Endothelial cell of umbilical vein (primary cell): ENCODE measurements around the gene RAD9A. TPM values are rescaled to one million over a fixed set of nuclear protein-coding genes. Genes with fewer than 3 reads are reported as not detected.

Experiments used
- BruUV-seq: library from RNA; stranded (reverse); fragments of 400-500 nt; replicated peaks from 2 replicates; lab custom pipeline; 2021; lab: Mats Ljungman, UMichigan
- CTCF ChIA-PET: fragments of 300-600, 350-600 bp; sonication (Branson Sonifier 250); formaldehyde crosslinking; loops from one replicate; lab custom pipeline; 2021; ENCODE audit warnings: antibody characterized with exemption, inconsistent platforms; lab: Charles Lee
- POLR2A ChIA-PET: fragments of 300-600, 350-600 bp; sonication (Branson Sonifier 250); formaldehyde crosslinking; loops from one replicate; lab custom pipeline; 2021; ENCODE audit warnings: antibody characterized with exemption, inconsistent platforms; lab: Charles Lee
- DNase-seq: peaks from one replicate; pipeline ENCODE4 v3.0.0-alpha.2; 2011; ENCODE audit warnings: low read depth, low spot score
- FAIRE-seq: peaks from 2 replicates; lab custom pipeline; 2011; peaks lifted over from hg19 to GRCh38; lab: Jason Lieb, UNC
- H2AFZ ChIP-seq: 2 replicates; pipeline ENCODE4 v1.6.0; 2012; ENCODE audit warnings: low read depth, low read length, control low read depth, inconsistent platforms
- H3K27ac ChIP-seq: 2 replicates; pipeline ENCODE4 v1.5.1; 2011; ENCODE audit warnings: low read depth, mild to moderate bottlenecking, control low read depth, low read length, moderate library complexity; ENCODE audit not compliant: insufficient read depth
- H3K27me3 ChIP-seq, 2 experiments: 2 replicates each; pipeline versions ENCODE4 v1.6.0 to v1.6.1; 2011; ENCODE audit warnings: low read length in 2 of 2, mixed read lengths in 1 of 2; ENCODE audit not compliant: control insufficient read depth in 2 of 2, insufficient read depth in 2 of 2
- H3K36me3 ChIP-seq, 2 experiments: 2 replicates in 1 of 2; 3 replicates in 1 of 2; pipeline ENCODE4 v1.5.1; 2011; ENCODE audit warnings: low read length in 2 of 2, mild to moderate bottlenecking in 1 of 2, moderate library complexity in 1 of 2; ENCODE audit not compliant: control insufficient read depth in 2 of 2, insufficient read depth in 2 of 2; ENCODE audit errors: extremely low read depth in 1 of 2
- H3K4me1 ChIP-seq: 3 replicates; pipeline ENCODE4 v1.5.1; 2011; ENCODE audit warnings: mild to moderate bottlenecking, low read length; ENCODE audit not compliant: control insufficient read depth, insufficient read depth; ENCODE audit errors: extremely low read depth
- H3K4me2 ChIP-seq: 2 replicates; pipeline ENCODE4 v1.6.1; 2011; ENCODE audit warnings: low read length, control low read depth, mixed read lengths; ENCODE audit not compliant: insufficient read depth
- H3K4me3 ChIP-seq, 3 experiments: fragments of 200-600 bp in 1 of 3; sonication (generic), shearing (Covaris generic) in 1 of 3; replicated peaks in 1 of 3; 2 replicates each; pipeline ENCODE4 v1.5.1; 2011 to 2016; ENCODE audit warnings: control low read depth in 3 of 3, low read length in 3 of 3, mild to moderate bottlenecking in 2 of 3, inconsistent platforms in 1 of 3, low read depth in 1 of 3, moderate library complexity in 1 of 3; ENCODE audit not compliant: insufficient read depth in 1 of 3
- H3K79me2 ChIP-seq: 2 replicates; pipeline ENCODE4 v1.6.0; 2012; ENCODE audit warnings: low read length, inconsistent platforms; ENCODE audit not compliant: control insufficient read depth, insufficient read depth
- H3K9ac ChIP-seq: replicated peaks from 2 replicates; pipeline ENCODE3; 2011; ENCODE audit warnings: low read length, control low read depth; ENCODE audit not compliant: insufficient read depth; ENCODE audit errors: extremely low read depth
- H3K9me1 ChIP-seq: replicated peaks from 3 replicates; pipeline ENCODE4 v1.6.0; 2011; ENCODE audit warnings: mild to moderate bottlenecking, low read length; ENCODE audit not compliant: control insufficient read depth, insufficient read depth; ENCODE audit errors: extremely low read depth
- H3K9me3 ChIP-seq: replicated peaks from 2 replicates; pipeline ENCODE4 v1.5.1; 2012; ENCODE audit warnings: low read length, inconsistent platforms; ENCODE audit not compliant: control insufficient read depth, insufficient read depth
- H4K20me1 ChIP-seq: replicated peaks from 2 replicates; pipeline ENCODE3; 2011; ENCODE audit warnings: mild to moderate bottlenecking, low read length; ENCODE audit not compliant: control insufficient read depth, insufficient read depth; ENCODE audit errors: extremely low read depth
- EZH2 ChIP-seq: IDR thresholded peaks from 2 replicates; pipeline ENCODE4 v1.6.1; 2012; ENCODE audit warnings: borderline replicate concordance, low read depth, mild to moderate bottlenecking, moderate library complexity, low read length, inconsistent platforms; ENCODE audit not compliant: severe bottlenecking
- FOS ChIP-seq: IDR thresholded peaks from 2 replicates; pipeline ENCODE4 v1.6.1; 2011; ENCODE audit warnings: mild to moderate bottlenecking, low read length, moderate library complexity, borderline replicate concordance; ENCODE audit not compliant: insufficient read depth
- GATA2 ChIP-seq: IDR thresholded peaks from 2 replicates; pipeline ENCODE4 v1.7.0; 2011; ENCODE audit warnings: low read depth, mild to moderate bottlenecking, moderate library complexity, mixed read lengths, low read length; ENCODE audit not compliant: insufficient read length, insufficient read depth
- JUN ChIP-seq: IDR thresholded peaks from 2 replicates; pipeline ENCODE4 v1.6.1; 2011; ENCODE audit warnings: borderline replicate concordance, low read depth; ENCODE audit not compliant: insufficient read length, insufficient read depth
- MYC ChIP-seq: IDR thresholded peaks from one replicate; pipeline ENCODE4 v1.6.1; 2011; ENCODE audit warnings: mild to moderate bottlenecking, low read depth, low read length
- POLR2A ChIP-seq: IDR thresholded peaks from 2 replicates; pipeline ENCODE4 v1.6.1; 2012; ENCODE audit warnings: low read depth, mild to moderate bottlenecking, control low read depth, low read length
- POLR2AphosphoS5 ChIP-seq: IDR thresholded peaks from 2 replicates; pipeline ENCODE4 v1.6.1; 2012; ENCODE audit warnings: low read depth, mild to moderate bottlenecking, control low read depth, low read length, moderate library complexity; ENCODE audit not compliant: insufficient read depth
- dilution Hi-C: fragments of 300-500 bp; cut with MboI; formaldehyde crosslinking; loops from one replicate; pipeline ENCODE4 v1.15.0; 2019; ENCODE audit warnings: low sequenced_read_pairs; ENCODE audit not compliant: extremely low pct_ligation_motif_present
- intact Hi-C: fragments of 100-400 bp; cut with micrococcal nuclease; formaldehyde crosslinking; loops from one replicate; pipeline ENCODE4 v1.10.0; 2022
- polyA plus RNA-seq, 4 experiments: library from polyadenylated mRNA; depleted of rRNA in 3 of 4; stranded (reverse) in 3 of 4; unstranded in 1 of 4; fragments of >200 nt; gene quantifications; 2 replicates each; pipeline versions ENCODE4 v1.2.1 to v1.2.3, GENCODE V29; 2011 to 2012; ENCODE audit warnings: missing spikeins in 1 of 4
- total RNA-seq: library from RNA; stranded (reverse); gene quantifications from 2 replicates; pipeline ENCODE4 v1.2.3, GENCODE V29; 2021
- TF ChIP-seq, protein P1 (sequence below), 2 donors: IDR thresholded peaks; 1 replicate in 1 of 2; 2 replicates in 1 of 2; pipeline ENCODE4 v1.5.1; 2011; ENCODE audit warnings: low read length in 2 of 2, mild to moderate bottlenecking in 2 of 2, moderate library complexity in 2 of 2, control low read depth in 1 of 2, inconsistent platforms in 1 of 2, low read depth in 1 of 2; ENCODE audit not compliant: insufficient read depth in 1 of 2; ENCODE audit errors: extremely low read depth in 1 of 2
- TF ChIP-seq, protein P2 (sequence below): IDR thresholded peaks from 2 replicates; pipeline ENCODE4 v1.6.1; 2011; ENCODE audit not compliant: insufficient read depth, insufficient read length

RAD9A gene
- total and polyA plus RNA-seq, 2 donors (not counting 3 experiments of a cell fraction or from before 2014, with no cell fraction given) = 18.4 to 22.2 TPM

DNA sequence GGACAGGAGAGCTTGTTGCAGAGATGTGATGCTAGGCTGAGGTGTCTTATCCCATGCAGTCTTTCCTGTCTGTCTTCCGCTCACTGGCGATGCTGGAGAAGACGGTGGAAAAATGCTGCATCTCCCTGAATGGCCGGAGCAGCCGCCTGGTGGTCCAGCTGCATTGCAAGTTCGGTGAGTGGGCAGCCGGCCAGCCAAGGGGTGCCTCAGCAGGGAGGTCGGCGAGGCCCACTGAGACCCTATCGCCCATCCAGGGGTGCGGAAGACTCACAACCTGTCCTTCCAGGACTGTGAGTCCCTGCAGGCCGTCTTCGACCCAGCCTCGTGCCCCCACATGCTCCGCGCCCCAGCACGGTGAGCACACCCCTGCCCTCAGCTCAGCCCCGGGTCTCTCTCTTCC lies 1.7 kb downstream of the RAD9A start:
- H4K20me1 ChIP-seq = no peaks in the 10 kb centered on the region
- no peaks in the 10 kb centered on the region for H3K9me3 ChIP-seq
- no peak for FAIRE-seq
- H3K27me3 ChIP-seq = no peaks in the 10 kb centered on the region
- H3K79me2 ChIP-seq = peaks cover 4% of the 10 kb centered on the region
- intact Hi-C loops (no loop called here), dilution Hi-C loops (no loop called here)
- H3K36me3 ChIP-seq = peaks cover 5 to 15% of the 10 kb centered on the region in 2 experiments
- H3K4me2 ChIP-seq = no peak overlapping the region
- peaks cover 15% of the 10 kb centered on the region for H3K4me1 ChIP-seq
- no peak overlapping the region for H3K27ac ChIP-seq
- no peak for DNase-seq
- no peak for TF ChIP-seq EZH2
- TF ChIP-seq, protein P1, sequence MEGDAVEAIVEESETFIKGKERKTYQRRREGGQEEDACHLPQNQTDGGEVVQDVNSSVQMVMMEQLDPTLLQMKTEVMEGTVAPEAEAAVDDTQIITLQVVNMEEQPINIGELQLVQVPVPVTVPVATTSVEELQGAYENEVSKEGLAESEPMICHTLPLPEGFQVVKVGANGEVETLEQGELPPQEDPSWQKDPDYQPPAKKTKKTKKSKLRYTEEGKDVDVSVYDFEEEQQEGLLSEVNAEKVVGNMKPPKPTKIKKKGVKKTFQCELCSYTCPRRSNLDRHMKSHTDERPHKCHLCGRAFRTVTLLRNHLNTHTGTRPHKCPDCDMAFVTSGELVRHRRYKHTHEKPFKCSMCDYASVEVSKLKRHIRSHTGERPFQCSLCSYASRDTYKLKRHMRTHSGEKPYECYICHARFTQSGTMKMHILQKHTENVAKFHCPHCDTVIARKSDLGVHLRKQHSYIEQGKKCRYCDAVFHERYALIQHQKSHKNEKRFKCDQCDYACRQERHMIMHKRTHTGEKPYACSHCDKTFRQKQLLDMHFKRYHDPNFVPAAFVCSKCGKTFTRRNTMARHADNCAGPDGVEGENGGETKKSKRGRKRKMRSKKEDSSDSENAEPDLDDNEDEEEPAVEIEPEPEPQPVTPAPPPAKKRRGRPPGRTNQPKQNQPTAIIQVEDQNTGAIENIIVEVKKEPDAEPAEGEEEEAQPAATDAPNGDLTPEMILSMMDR (IDR thresholded peaks at IDR 0.05; ENCODE audit: extremely low read depth in 1 of 2, insufficient read depth in 1 of 2, low read depth in 1 of 2, low read length in 2 of 2) = no peak
- no peak for TF ChIP-seq FOS
- TF ChIP-seq POLR2A = no peak
- no peak for TF ChIP-seq JUN
- TF ChIP-seq, protein P2, sequence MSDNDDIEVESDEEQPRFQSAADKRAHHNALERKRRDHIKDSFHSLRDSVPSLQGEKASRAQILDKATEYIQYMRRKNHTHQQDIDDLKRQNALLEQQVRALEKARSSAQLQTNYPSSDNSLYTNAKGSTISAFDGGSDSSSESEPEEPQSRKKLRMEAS = no peak
- no peak for TF ChIP-seq POLR2AphosphoS5
- TF ChIP-seq MYC = no peak
- TF ChIP-seq GATA2 = no peak
- BruUV-seq = no TSS peak
- no peak overlapping the region for H2AFZ ChIP-seq
- CTCF ChIA-PET = interaction anchor here (1.5 to 4.8 kb wide), 2 partner anchors 11 to 12 kb away, joined by 6 to 32 read pairs; no protein-coding TSS in a partner anchor
- H3K9ac ChIP-seq = no peak overlapping the region
- POLR2A ChIA-PET = no interaction called here
- H3K9me1 ChIP-seq = no peaks in the 10 kb centered on the region
- no peak overlapping the region for H3K4me3 ChIP-seq
